ENCODE results near the gene CCNL2.
"Not testable (repeated sequence)": the region's sequence is repeated elsewhere in the genome, so short reads cannot be mapped to it uniquely, and the experiment has no call there.

Gene CCNL2

DNA sequence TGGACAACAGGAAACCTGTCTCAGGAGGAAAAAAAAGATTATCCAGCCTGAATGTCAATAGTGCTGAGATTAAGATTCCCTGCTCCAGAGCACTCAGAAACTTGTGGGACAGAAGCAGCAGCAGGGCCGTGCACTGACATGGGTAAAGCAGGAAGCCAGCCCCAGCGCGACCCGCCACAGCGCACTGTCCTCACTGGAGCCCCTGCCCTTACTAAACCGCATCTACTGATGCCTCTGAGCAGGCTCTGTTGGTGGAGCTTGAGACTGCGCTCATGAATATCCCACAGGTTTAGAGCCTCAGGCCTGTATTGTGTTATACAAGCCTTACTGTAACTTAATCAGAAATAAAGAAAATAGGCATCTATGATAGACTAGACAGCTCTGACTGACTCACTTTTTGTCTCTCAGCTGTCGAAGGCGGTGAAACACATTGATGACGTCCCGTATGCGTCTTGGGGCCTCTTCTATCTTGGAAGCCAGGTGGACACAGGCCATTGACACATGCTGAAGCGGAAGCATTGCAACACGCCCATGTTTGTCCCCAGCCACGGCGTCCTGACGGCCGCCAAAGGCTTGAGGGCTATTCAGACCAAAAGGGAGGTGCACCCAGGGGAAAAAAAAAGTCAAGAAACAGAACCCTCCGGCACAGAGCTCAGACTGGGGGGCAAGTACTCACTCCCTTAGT, 1.2 kb downstream of the CCNL2 start:
- DNase-seq = no peak

GRCh38 chr1:1395166-1395565, 4.0 kb downstream of the CCNL2 start:
- no peak for DNase-seq

- DNase-seq = no peak
Observed at GRCh38 chr1:1394116-1394515, 5.0 kb downstream of the CCNL2 start.

- DNase-seq = no peak
Observed at GRCh38 chr1:1393428-1393827, 5.7 kb downstream of the CCNL2 start.

DNA sequence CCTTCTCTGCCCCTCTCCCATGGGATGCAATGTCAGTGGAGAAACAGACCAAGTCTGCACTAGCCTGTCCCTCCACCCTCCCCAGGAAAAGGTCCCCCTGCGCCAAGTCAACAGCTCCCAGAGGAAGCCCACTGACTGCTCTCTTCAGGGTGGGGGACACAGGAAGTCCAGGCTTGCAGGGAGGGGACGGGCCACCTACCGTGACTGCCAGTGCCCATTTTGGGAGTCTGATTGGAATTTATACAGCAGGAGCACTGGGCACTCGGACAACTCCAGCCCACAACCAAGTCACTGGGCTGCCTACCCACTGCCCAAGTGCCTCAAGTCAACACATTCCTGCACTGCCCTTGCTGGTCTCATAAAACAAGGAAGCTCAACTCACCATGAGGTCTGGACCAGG, 6.1 kb downstream of the CCNL2 start:
- no peak for DNase-seq

DNA sequence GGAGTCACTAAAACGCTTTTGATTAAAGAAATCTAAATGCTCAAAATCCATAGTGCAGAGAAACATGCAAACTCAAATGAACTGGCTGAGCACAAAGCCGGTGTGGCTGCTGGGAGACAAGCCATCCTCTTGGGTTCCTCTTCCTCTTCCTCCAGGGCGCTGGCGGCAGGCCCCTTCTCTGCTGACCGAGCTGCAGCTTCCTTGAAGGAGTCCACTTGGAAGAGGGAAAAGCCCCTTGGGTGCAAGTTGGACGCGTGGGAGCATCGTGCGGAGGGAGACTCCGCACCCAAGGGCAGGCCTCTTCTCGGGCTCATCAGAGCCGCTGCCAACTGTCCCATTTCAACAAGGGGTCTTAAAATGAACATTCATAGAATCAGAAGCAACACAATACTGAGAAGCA, 7.9 kb downstream of the CCNL2 start:
- no peak for DNase-seq

DNA sequence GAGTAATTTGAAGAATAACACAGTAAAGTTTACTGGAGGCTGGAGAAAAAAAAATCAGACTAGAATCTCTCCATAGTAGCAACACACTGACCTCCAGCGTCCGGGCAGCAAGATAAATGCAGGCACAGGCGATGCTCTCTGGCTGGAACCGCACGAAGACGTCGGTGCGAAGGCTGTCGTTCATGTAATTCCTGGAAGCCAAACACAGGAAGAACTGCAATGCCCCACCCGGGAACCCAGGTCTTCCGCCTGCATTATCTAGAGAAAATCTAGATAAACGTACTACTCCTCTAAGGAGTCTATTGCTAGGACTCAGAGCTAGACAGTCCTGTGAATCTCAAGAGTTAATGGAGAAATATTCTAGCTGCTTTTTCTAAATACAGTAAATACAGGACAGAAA, 8.5 kb downstream of the CCNL2 start:
- DNase-seq = no peak

DNA sequence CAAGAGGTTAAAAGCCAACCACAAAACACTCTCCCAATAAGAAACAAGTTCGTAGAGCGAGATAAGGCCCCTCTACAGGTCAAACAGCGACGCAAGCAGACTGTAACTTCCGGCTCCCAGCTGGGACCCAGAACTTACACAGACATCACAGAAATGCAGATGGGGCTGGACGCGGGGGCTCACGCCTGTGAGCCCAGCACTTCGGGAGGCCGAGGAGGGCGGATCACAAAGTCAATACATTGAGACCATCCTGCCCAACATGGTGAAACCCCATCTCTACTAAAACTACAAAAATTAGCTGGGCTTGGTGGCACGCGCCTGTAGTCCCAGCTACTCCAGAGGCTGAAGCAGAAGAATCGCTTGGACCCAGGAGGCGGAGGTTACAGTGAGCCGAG, 11.1 kb downstream of the CCNL2 start:
- DNase-seq = no peak

GRCh38 chr1:1387098-1388077, 11.7 kb downstream of the CCNL2 start:
- DNase-seq = no peak

DNA sequence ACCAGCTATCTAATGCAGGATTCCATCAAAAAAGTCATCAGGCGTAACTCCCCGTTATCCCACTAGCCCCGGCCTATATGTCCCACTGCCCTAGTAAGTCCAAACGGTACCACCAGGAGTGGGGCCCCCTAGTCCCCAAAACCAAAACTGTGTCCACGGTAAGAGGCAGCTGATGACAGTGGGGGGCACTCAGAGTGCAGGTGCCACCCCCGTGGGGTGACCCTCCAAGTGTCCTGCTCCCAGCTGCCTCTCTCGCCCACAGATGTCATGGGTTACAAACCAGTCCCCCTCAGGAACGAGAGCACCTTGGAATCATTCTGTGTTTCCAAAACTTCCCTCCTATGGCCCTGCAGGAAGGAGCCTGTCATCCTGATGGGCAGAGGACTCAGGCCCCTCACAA, 13.2 kb downstream of the CCNL2 start:
- no peak for DNase-seq

DNA sequence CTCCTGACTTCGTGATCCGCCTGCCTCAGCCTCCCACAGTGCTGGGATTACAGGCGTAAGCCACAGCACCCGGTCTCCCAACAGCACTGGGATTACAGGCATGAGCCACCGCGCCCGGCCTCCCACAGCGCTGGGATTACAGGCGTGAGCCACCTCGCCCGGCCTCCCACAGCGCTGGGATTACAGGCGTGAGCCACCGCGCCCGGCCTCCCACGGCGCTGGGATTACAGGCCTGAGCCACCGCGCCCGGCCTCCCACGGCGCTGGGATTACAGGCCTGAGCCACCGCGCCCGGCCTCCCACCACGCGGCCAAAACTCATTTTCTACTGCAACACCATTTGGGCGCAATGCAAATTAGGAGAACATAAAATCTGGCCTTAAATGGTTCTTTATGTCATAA, 13.8 kb downstream of the CCNL2 start:
- not testable (repeated sequence) for DNase-seq

GRCh38 chr1:1381294-1381693, 17.8 kb downstream of the CCNL2 start:
- DNase-seq = no peak

GRCh38 chr1:1380860-1381259, 18.3 kb downstream of the CCNL2 start:
- no peak for DNase-seq

DNA sequence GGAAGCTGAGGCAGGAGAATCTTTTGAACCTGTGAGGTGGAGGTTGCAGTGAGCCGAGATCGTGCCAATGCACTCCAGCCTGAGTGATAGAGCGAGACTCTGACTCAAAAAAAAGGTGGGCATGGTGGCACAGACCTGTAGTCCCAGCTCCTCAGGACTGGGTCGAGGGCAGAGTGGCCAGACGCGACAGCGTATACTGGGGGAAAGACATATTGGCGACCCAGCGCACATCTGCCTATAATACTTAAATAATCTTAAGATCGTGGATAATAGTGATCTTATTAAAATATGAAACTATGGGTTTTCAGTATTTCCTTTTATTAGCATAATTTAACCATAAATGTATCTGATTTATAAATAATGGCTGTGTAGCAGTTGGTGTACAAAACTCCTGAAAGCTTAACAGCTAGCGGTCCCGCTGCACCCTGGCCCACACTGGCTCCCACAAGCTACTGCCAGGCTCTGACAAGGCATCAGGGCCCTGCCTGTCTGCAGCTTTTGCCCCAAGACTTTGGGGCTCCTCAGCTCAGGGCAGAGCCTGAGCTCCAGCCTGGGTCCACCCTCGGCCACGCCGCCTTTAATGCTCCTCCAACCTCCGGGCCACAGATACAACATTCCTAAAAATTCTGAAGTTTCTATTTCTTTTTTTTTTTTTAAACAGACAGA, 21.5 kb downstream of the CCNL2 start:
- DNase-seq = no peak

DNA sequence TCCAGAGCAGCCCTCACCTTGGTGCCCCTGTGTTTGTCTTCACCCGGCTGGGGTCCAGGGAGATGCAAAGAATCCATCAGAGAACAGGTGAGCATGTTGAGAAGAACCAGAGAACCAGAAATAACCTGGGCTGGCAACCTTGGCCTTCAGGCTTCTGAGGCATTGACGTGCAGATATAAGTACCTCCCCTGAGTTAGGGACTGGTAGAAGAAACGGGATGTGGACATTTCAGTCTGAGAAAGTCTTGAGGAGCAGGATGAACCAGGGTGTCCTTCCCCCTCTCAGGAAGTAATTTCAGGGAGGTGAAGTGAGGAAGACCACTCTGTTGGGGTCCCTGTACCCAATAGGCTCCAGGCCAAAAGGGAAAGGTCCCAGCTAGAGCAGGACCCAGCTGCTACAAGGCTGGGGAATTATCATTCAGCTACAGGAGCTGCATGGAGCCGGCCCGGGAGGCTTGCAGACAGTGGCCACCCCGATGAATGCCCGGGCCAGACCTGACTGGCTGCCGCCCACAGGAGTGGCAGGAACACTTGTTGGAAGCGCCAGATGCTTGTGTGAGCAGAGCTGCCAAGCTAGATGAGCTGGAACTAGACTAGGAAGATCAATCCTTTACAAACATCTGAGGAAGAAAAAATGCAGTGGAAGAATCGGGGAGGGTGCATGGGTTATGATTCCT, 22.4 kb downstream of the CCNL2 start:
- no peak for DNase-seq

- DNase-seq = peak; percentile 99
Observed at GRCh38 chr1:1374929-1375662, 24.0 kb downstream of the CCNL2 start, which contains the start of gene AURKAIP1. Gene AURKAIP1 (minus strand): TSS chr1:1375207. CDS start chr1:1374756, 451 bp downstream.

- DNase-seq = no peak
Observed at GRCh38 chr1:1374589-1374928, 24.6 kb downstream of the CCNL2 start.

DNA sequence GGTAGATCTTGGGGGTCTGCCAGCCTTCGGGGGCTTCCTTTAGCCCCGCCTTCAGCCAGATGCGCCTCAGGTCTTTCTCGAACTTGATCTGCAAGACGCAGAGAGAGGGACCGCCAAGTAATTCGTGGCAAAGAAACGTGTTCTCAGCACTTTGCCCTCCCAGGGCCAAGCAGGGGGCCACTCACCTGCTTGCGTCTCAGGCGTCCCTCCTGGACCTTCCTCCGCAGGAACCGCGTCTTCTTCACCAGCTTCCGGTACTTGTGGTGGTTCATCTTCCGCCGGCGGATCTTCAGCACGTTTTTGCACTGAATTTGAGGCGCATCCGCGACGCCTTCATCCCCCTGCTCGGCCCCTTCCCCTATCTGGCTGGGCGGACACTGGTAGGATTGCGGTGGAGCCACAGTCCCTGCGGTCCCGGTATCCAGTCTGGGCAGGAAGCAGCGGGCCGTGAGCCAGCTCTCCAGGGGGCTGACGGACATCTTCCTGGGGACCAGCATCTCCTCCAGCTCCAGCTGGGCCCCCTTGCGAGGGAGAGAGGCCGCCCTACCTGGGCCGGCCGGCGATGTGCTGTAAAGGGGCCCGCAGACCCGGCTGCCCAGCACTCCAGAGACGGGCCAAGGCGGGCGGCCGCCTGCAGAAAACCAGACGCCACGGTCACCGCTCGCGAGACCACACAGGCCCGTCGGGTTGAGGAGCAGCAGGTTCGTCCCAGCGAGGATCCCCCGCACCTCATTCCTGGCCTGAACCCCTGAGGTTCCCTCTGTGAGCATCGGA, 25.1 kb downstream of the CCNL2 start:
- no peak for DNase-seq

- no peak for DNase-seq
Observed at GRCh38 chr1:1373051-1373814, 25.9 kb downstream of the CCNL2 start.

Data from CD4-positive, alpha-beta T cell treated with Interleukin-17A for 1 hour (primary cell).